Thyroid gland (tissue), 4 donors: ENCODE measurements around the gene ADAMTS2. TPM values are rescaled to one million over a fixed set of nuclear protein-coding genes. Genes with fewer than 3 reads are reported as not detected.

Source experiments
- DNase-seq, 2 donors: peaks; one replicate each; pipeline ENCODE4 v3.0.0-alpha.2; 2019
- H3K27ac ChIP-seq, 3 donors: fragments of 200-600 bp; sonication (generic); 1 replicate in 2 of 3; 2 replicates in 1 of 3; pipeline ENCODE4 v1.5.1; 2016 to 2019; ENCODE audit warnings: mild to moderate bottlenecking in 1 of 3, moderate library complexity in 1 of 3
- H3K27me3 ChIP-seq: fragments of 200-600 bp; sonication (generic); one replicate; pipeline ENCODE4 v1.5.1; 2019
- H3K36me3 ChIP-seq, 2 donors: fragments of 200-600 bp; sonication (generic); one replicate each; pipeline ENCODE4 v1.5.1; 2016 to 2019
- H3K4me1 ChIP-seq, 2 donors: fragments of 200-600 bp; sonication (generic); one replicate each; pipeline ENCODE4 v1.5.1; 2017 to 2019
- H3K4me3 ChIP-seq, 3 donors: fragments of 200-600 bp; sonication (generic); replicated peaks in 1 of 3; 1 replicate in 2 of 3; 2 replicates in 1 of 3; pipeline ENCODE4 v1.5.1; 2016; ENCODE audit warnings: mild to moderate bottlenecking in 1 of 3
- H3K9me3 ChIP-seq: fragments of 200-600 bp; sonication (generic); one replicate; pipeline ENCODE4 v1.5.1; 2017
- CTCF ChIP-seq, 6 experiments: fragments of 200-600 bp in 3 of 6; fragments of 450-650 bp in 3 of 6; sonication (generic) in 3 of 6; IDR thresholded peaks; one replicate each; pipeline ENCODE4 v1.5.1; 2016 to 2019; ENCODE audit warnings: antibody characterized with exemption in 6 of 6, mild to moderate bottlenecking in 2 of 6, inconsistent platforms in 1 of 6, moderate library complexity in 1 of 6
- POLR2A ChIP-seq, 2 donors: fragments of 450-650 bp; IDR thresholded peaks; one replicate each; pipeline ENCODE4 v1.6.1; 2017; ENCODE audit warnings: antibody characterized with exemption in 2 of 2, mild to moderate bottlenecking in 2 of 2, moderate library complexity in 1 of 2
- WGBS, 2 donors: methylation state at CpG; one replicate each; pipeline ENCODE4 v1.1.5; 2017; 5-methylcytosine and 5-hydroxymethylcytosine counted together
- intact Hi-C: fragments of 100-400 bp; cut with DNase I; formaldehyde crosslinking; loops from one replicate; pipeline ENCODE4 v1.15.1; 2023
- total RNA-seq, 4 donors: library from RNA; depleted of rRNA; stranded (reverse); fragments of >200 nt; gene quantifications; one replicate each; pipeline ENCODE4 v1.2.3, GENCODE V29; 2016

Gene ADAMTS2
- total RNA-seq, 4 donors from 2014 or later = 3.5 to 16.2 (median 7.3) TPM

GRCh38 chr5:179319123-179319522, 26.1 kb downstream of the ADAMTS2 start:
- Histone ChIP-seq H3K4me1 (peaks cover 4 to 5% of the 10 kb centered on the region in 2 donors), H3K27me3 (no peaks in the 10 kb centered on the region), H3K4me3 (no peak overlapping the region), H3K27ac (no peak overlapping the region), H3K9me3 (no peaks in the 10 kb centered on the region), H3K36me3 (no peaks in the 10 kb centered on the region)
- TF ChIP-seq CTCF (IDR thresholded peaks at IDR 0.05) = no peak
- no peak for TF ChIP-seq POLR2A (IDR thresholded peaks at IDR 0.05)
- 96 to 97% methylated on average over 8 of the region's 8 CpGs for WGBS, 2 donors
- DNase-seq = no peak
- intact Hi-C loops = no loop called here

- Histone ChIP-seq H3K36me3 (no peaks in the 10 kb centered on the region), H3K4me1 (peaks cover 4 to 8% of the 10 kb centered on the region in 2 donors), H3K27ac (no peak overlapping the region), H3K9me3 (no peaks in the 10 kb centered on the region), H3K27me3 (no peaks in the 10 kb centered on the region), H3K4me3 (no peak overlapping the region)
- TF ChIP-seq CTCF (IDR thresholded peaks at IDR 0.05) (no peak), POLR2A (IDR thresholded peaks at IDR 0.05) (no peak)
- no peak for DNase-seq
- WGBS, 2 donors = 65 to 70% methylated on average over 21 of the region's 21 CpGs
- intact Hi-C loops = no loop called here
Measured at GRCh38 chr5:179318221-179318955, 26.9 kb downstream of the ADAMTS2 start.

- Histone ChIP-seq H3K9me3 (no peaks in the 10 kb centered on the region), H3K36me3 (no peaks in the 10 kb centered on the region), H3K4me3 (no peak overlapping the region), H3K27me3 (no peaks in the 10 kb centered on the region), H3K27ac (no peak overlapping the region), H3K4me1 (peaks cover 4 to 8% of the 10 kb centered on the region in 2 donors)
- TF ChIP-seq POLR2A (IDR thresholded peaks at IDR 0.05) (no peak), CTCF (IDR thresholded peaks at IDR 0.05) (no peak)
- intact Hi-C loops = no loop called here
- 75 to 86% methylated on average over 15 to 19 of the region's 19 CpGs for WGBS, 2 donors
- no peak for DNase-seq
Measured at GRCh38 chr5:179317411-179318220, 27.6 kb downstream of the ADAMTS2 start.

- Histone ChIP-seq H3K27me3 (no peaks in the 10 kb centered on the region), H3K9me3 (no peaks in the 10 kb centered on the region), H3K4me3 (no peak overlapping the region), H3K36me3 (no peaks in the 10 kb centered on the region), H3K4me1 (peaks cover 4 to 8% of the 10 kb centered on the region in 2 donors), H3K27ac (no peak overlapping the region)
- TF ChIP-seq CTCF (IDR thresholded peaks at IDR 0.05) = no peak
- no peak for DNase-seq
- intact Hi-C loops = no loop called here
- WGBS, 2 donors = 62 to 80% methylated on average over 6 of the region's 6 CpGs
Measured at GRCh38 chr5:179316982-179317381, 28.3 kb downstream of the ADAMTS2 start.

GRCh38 chr5:179316111-179316551, 29.1 kb downstream of the ADAMTS2 start:
- no peak for DNase-seq
- intact Hi-C loops = no loop called here
- Histone ChIP-seq H3K27me3 (no peaks in the 10 kb centered on the region), H3K9me3 (no peaks in the 10 kb centered on the region), H3K36me3 (no peaks in the 10 kb centered on the region), H3K4me1 (peaks cover 4 to 8% of the 10 kb centered on the region in 2 donors), H3K4me3 (no peak overlapping the region), H3K27ac (no peak overlapping the region)
- 81 to 83% methylated on average over 7 of the region's 7 CpGs for WGBS, 2 donors
- no peak for TF ChIP-seq CTCF (IDR thresholded peaks at IDR 0.05)
- no peak for TF ChIP-seq POLR2A (IDR thresholded peaks at IDR 0.05)
